DLD1 (cell line): ENCODE measurements around the gene B4GALT1.

ENCODE experiments used
- in situ Hi-C: cut with HindIII; loops from 2 replicates; pipeline ENCODE4 v1.10.0; 2017; ENCODE audit warnings: low sequenced_read_pairs

B4GALT1 gene

DNA sequence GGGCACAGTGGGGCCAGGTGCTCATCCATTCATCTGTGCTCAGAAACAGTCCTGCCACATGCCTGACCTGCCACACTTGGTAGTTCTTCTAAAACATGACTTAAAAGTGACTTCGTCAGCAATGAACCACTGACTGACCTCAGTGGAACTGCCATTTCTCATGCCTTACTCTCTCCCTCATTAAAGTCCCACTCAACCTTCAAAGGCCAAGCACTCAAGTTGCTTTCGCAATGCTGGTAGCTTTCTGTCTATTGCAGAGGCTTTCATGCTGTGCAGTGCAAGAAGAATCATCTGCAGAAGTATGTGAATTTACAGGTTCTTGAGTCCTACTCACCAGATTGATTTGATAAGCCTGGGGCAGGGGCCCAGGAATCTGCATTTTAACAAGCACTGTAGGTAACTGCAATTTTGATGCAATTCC is 23.9 kb downstream of the B4GALT1 start:
- in situ Hi-C loops, result no loop called here

DNA sequence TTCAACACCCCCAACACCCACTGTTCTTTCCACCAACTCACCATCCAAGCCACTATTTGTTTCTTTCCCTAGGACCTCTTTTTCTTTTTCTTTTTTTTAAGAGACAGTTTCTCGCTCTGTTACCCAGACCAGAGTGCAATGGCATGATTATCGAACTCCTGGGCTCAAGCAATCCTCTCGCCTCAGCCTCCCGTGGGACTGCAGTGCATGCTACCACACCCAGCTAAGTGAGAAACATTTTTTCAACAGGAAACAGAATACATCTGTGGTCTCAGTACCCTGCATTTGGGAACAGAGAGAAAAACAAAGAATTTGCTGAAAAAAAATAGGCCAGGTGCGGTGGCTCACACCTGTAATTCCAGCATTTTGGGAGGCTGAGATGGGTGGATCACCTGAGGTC is 24.6 kb downstream of the B4GALT1 start:
- in situ Hi-C loops, result no loop called here

DNA sequence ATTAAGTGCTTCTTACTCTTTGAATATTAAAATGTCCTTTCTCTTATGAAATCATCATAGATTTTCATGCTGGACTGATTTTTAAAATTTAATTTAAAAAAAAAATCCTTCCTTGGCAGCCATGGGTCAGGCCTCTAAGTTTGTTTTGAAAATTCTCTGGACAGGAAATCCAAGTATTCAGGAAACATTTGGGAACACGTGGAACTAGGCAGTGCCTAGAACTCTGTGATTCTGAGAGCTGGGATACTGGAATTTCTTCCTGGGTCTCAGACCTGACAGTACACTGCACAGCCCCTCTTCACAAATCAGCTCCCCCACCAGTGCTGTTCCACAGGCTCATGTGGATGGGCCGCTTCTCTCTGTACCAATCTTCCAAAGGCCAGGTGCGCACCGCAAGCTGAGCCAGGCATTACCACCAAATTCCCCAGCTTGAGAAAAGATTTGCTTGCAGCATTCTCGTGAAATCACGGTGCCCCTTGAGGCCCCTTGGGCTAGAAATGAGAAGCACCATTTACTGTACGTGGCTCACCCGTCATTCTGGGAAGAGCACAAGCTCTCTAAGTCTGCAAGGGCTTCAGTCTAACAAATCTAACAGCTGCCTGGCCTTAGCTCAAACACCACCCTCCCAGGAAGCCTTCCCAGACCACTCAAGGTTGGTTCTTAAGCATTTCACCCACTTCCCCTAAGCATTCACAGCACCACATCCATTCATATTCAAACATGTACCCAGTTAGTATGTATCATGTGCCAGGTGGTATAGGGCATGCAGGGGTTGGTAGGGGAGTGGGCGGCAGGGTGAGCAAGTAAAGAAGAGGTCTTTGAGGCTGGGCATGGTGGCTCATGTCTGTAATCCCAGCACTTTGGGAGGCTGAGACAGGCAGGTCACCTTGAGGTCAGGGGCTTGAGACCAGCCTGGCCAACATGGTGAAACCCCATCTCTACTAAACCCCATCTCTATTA is 26.5 kb downstream of the B4GALT1 start:
- in situ Hi-C loops, result no loop called here

DNA sequence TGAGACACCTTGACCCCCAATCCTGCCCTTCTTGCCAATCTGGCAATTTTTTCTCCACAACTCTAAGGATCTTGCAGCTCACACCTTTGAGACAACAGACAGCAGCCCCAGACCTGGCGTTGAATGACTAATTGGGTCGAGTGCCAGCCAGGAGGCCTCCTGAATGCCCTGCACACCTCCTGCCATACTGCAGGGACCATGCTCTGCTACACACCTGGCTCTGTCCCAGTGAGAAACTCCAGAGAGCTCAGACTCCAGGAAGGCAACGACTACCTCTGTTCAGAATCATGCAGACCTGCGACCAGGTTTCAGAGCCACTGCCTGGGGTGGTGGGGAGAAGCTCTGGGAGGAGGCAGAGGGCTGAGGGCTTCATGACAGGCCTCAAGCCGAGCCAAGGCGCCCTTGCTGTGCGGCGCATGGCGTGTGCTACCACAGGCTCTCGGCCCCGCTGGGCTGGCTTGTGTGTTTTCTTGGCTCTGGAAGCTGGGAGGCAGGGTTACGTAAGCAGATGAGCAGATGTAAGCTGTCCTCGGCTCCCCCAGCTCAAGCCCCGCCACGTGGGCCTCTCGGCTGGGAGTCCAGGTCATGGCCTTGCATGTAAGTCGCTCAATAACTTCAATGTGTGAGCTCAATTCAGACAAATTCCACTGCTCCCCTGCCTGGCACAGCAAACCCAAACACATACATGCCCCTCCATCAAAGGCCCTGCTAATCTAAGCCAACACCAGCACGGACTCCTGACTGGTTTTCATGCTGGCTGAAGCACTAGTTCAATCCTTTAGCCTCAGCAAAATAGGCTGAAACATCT is 27.5 kb downstream of the B4GALT1 start:
- in situ Hi-C loops, result no loop called here

GRCh38 chr9:33138768-33139167 is 28.4 kb downstream of the B4GALT1 start:
- in situ Hi-C loops, result no loop called here

DNA sequence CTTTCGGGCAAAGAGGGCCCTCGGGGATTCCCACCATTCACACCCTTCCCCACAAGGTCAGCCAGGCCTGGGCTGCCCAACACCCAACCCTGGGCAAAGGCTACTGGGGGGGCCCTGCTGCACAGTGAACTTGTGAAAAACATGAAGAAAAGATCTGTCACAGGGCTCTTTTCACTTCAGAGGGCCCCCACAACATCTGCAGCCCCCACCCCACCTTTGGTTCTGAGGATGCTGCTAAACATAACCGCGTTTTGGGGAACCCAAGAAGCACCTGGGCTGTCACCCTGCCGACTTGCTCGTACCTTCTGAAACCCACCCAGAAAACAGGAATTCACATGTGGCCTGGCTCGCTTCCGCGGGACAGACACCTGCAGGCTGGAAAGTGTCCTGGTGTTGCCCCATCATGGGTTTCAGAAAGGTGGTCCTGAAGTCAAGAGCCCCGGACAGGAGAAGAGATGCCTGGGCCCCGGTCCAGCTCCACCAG is 29.3 kb downstream of the B4GALT1 start:
- in situ Hi-C loops, result no loop called here

GRCh38 chr9:33136721-33137670 is 30.1 kb downstream of the B4GALT1 start:
- in situ Hi-C loops, result no loop called here

DNA sequence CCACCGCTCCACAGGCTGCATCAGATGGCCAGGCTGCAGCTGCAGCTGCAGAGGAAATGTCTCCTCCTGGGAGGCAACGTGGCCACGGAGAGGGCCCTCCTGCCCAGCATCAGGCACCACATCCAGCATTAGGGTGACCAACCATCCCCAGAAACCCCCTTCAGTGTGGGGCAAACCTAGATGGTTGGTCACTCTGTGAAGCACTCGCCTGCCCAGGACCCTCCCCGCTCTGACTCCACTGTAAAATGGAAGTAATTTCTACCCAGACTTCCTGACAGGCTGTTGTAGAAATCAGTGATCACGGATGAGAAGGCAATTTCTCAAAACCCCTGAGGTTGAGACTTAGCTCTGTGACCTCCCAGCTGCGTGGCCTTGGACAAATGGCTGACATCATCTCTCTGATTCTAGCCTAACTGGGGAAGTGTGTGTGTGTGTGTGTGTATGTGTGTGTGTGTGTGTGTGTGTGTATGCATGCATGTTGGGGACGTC is 31.6 kb downstream of the B4GALT1 start:
- in situ Hi-C loops, result no loop called here

GRCh38 chr9:33135031-33135461 is 32.1 kb downstream of the B4GALT1 start:
- in situ Hi-C loops, result no loop called here

DNA sequence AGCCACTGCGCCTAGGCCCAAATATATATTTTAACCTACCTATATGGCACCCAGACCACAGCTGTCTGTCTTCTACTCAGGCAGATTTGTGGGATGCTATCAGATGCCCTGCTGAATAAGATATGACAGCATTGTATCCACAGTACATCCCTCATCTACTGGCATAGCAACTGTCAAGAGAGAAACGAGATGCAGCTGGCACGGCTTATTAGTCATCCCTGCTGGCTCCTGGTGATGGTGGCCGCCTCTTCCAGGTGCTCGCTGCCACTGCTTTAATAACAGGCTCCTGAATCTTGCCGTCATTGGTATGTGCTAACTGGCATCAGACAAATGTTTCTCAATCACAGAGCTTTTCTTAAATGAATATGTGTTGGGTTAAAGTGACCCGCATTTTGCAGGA is 34.0 kb downstream of the B4GALT1 start:
- in situ Hi-C loops, result no loop called here

DNA sequence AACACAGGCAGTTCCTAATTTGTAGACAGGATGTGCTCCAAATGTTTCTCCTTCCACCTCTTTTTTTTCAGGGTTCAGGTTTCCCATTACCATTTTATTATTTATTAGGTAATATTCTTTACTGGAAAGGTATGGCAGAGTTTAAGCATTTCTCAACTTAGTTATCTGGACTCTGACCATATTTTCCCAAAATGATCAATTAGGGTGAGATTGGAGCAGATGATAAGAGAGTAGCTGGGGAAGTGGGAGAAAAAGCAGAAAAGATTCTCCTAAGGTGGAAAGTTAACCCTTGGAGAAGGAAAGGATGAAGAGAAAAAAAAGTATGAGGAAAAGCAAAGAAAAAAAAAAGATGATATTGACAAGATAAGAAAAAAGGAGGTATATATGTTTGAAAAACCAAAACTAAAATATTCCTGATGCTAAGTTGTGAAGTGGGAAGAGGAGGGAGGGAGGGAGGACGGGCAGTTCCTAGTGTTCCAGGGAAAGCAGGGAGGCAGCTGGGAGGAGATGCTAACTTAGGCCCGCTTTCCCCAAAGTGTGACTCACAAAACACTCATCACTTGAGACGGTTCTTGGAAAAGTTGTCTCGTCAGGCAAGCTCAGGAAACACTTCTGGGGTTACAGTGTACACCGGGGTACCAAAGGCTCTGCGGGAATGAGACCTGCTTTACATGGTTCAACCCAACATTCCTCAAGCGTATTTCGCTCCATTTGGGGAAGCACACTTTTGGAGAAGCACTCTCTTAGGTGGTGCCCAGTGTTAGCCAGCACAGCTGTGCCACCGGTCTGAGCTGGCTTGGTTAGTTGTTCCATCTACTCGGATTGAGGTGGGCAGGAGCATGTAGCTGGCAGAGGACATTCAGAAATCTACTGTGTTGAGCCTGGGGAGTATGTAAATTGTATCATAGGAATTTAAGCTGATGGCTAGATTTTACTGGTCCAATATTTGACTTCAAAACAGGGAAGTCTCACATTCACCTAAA is 35.1 kb downstream of the B4GALT1 start:
- in situ Hi-C loops, result no loop called here

DNA sequence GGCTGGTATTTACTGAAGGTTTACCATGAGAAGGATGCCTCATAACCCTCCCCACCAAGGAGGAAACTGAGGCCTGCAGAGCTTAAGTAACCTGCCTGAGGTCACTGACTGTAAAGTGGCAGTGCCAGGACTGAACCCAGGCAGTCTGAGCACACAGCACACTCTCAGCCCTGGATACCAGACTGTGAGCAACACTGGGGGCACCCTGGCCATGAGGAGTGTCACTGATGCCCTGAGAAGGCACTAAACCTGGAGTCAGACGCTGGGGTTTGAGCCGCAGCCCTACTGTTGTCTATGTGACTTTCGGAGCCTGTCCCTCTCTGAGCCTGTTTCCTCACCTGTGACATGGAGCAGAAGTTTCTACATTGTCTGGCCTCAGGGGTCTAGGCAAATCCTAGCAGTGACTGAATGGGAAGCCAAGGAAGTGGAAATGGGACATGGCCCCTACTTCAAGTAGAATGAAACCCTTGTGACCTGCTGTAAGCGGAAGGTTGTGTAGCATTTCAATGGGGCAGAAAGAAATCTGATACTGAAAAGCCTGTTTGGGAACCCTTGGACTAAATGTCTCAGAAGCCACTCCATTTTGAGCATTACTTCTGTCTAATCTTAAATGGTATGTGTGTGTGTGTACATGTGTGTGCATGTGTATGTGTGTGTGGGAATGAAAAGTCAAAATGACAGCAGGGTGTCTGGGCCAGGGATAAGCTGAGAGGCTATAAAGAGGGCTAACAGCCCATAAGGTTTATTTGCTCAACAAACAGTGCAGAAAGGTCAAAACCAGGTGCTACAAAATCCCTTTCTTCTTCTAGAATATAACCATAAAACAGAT is 36.0 kb downstream of the B4GALT1 start:
- in situ Hi-C loops, result no loop called here

DNA sequence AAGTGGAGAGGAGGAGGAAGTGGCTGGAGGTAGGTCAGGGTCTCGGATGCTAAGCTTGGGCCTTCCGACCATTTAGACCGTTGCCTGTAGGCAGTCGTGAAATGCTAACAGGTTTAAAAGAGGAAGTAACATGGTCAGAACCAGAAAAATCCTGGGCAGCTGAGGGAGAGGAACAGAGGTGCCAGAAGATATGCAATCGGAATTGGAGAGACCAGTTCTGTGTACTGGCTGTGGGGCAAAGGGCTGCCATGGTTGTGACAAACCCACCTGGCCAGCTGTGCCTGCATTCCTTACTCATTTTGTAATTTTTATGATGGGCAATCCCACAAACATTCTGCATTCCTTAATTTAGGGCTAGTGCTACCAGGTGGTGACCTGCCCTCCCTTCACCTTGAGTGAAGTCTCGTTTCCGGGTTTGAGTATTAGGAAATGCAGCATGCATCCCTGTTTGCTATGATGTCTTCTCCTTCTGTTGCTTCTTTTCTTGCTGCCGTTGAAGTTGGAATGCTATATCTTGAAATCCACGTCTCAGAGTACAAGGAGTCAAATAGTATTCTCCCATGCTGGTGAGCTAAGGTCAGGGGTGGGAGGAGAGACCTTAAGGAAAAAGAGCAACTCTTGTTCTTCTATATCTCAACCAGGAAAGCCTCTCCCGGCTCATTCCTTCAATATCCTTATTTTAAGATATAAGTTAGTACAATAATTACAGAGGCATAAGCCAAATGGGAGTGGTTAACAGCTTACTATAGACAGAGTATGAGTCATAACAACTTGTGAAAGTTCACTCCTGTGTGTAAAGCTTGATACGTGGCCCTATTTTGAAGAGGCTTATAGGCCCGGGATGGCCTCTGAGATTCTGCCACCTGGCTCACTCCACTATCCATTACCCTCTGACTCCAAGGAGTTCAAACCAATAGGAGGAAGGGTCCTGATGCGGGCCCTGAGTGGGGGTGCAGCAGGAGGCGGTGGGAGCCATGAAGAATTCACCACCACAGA is 37.0 kb downstream of the B4GALT1 start:
- in situ Hi-C loops, result loop anchor here (5.0 kb wide), 1 partner anchor 32 kb away; no protein-coding TSS in a partner anchor

- in situ Hi-C loops, result loop anchor here (5.0 kb wide), 1 partner anchor 33 kb away; no protein-coding TSS in a partner anchor
Observed at GRCh38 chr9:33129251-33129885, 37.8 kb downstream of the B4GALT1 start.

- in situ Hi-C loops, result loop anchor here (5.0 kb wide), 1 partner anchor 34 kb away; no protein-coding TSS in a partner anchor
Observed at GRCh38 chr9:33128570-33128969, 38.6 kb downstream of the B4GALT1 start.

GRCh38 chr9:33127881-33128280 is 39.3 kb downstream of the B4GALT1 start:
- in situ Hi-C loops, result loop anchor here (5.0 kb wide), 1 partner anchor 34 kb away; no protein-coding TSS in a partner anchor
